ENCODE data around the gene AHR. TPM values are rescaled to one million over a fixed set of nuclear protein-coding genes. Genes with fewer than 3 reads are reported as not detected.
"Not testable (repeated sequence)": the region's sequence is repeated elsewhere in the genome, so short reads cannot be mapped to it uniquely, and the experiment has no call there.

Gene AHR
- total RNA-seq, 1 experiment from 2014 or later, result not detected

- Histone ChIP-seq H3K9me3 (replicated peaks) (no peaks in the 10 kb centered on the region), H3K27ac (no peak overlapping the region), H3K27me3 (no peaks in the 10 kb centered on the region), H3K4me3 (no peak overlapping the region), H3K36me3 (no peaks in the 10 kb centered on the region), H3K4me1 (peaks cover 16% of the 10 kb centered on the region)
- DNase-seq, result no peak
Measured at GRCh38 chr7:17369691-17370426, 71.4 kb downstream of the AHR start.

DNA sequence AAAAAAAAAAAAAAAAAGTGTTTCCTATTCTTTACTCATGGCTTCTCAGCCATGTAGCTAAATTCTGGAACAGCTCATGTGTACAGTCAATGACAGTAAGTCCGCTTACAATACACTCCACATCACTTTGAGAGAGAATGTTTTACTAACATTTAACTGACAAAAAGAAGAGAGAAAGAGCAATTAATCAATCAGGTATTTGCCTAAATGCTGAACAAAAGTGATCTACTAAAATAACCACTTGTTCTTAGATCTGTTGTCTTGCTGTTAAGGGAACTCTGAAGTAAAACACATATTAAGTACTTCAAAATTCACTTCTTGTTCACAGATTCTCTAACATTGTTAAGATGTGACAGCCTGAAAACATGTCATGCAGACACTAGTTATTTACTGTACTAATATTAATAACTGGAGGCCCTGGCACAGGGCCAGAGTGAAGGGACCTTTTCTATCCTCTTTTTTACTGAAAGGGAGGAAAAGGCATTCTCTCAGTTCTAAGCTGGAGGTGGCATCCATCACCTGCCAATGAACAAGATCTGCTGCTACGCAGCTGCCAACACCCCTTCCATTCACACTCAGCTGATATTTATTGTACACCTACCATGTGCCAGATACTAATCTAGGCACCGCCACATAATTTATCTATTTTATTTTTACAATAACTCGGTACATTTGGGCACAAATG lies 72.6 kb downstream of the AHR start:
- no peak overlapping the region for H3K4me3 ChIP-seq
- H3K9me3 ChIP-seq (replicated peaks), result no peaks in the 10 kb centered on the region
- H3K27me3 ChIP-seq, result no peaks in the 10 kb centered on the region
- peak; percentile 13 to 21 for DNase-seq
- no peaks in the 10 kb centered on the region for H3K36me3 ChIP-seq
- H3K4me1 ChIP-seq, result peaks cover 16% of the 10 kb centered on the region
- peak overlapping the region; percentile 53 for H3K27ac ChIP-seq

DNA sequence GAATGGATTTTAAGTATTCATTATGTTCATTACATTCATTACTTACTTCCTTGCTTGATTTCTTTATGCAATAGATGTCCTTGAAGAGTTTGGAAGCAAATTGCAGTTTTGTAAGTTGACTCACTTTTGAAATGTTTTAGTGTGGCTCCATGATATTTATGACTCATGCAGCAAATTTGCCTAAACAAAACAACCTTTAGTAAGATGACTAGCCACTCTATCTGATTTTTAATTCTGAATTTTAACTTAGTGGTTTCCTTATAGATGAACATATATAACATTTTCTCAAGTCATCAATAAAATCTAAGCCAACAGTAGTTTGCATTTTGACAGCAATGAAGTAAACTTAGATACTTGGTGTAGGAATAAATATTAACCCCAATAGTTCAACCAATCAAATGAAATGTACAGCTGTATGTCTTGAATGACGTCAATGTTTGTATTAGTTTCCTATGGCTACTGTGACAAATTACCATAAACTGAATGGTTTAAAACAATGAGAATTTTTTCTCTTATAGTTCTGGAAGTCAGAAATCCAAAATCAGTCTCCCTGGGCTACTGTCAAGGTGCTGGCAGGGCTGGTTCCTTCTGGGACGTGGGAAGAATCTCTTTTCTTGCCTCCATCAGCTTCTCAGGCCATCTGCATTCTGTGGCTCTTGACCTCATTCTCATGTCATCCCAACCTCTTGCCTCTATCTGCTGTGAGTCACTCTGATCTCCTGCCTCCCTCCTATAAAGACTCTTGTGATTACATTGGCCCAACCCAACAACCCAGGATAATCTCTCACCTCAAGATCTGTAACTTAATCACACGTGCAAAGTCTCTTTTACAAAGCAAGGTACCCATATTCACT lies 73.4 kb downstream of the AHR start:
- DNase-seq, result peak; percentile 21 to 33
- Histone ChIP-seq H3K4me1 (peaks cover 16% of the 10 kb centered on the region), H3K9me3 (replicated peaks) (no peaks in the 10 kb centered on the region), H3K27ac (peak overlapping the region; percentile 53), H3K36me3 (no peaks in the 10 kb centered on the region), H3K4me3 (no peak overlapping the region), H3K27me3 (no peaks in the 10 kb centered on the region)

DNA sequence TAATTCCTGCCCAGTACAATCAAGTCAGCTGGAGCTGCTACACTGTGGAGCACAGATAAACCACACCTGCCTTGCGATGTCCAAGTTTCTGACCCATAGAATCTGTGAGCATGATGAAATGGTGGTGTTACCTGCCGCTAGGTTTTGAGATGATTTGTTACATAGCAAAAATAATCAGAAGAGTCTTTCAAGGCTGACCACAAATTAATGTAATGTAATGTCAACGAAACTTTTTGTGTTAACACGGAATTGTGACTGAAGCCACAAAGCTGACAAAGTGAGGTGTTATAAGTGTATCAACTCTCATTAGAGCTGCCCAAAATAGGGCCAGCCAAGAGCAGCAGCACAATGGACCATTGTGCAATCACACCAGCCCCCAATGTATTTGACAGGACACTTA lies 75.7 kb downstream of the AHR start:
- Histone ChIP-seq H3K36me3 (no peaks in the 10 kb centered on the region), H3K4me1 (peaks cover 16% of the 10 kb centered on the region), H3K9me3 (replicated peaks) (no peaks in the 10 kb centered on the region), H3K27ac (no peak overlapping the region), H3K4me3 (no peak overlapping the region), H3K27me3 (no peaks in the 10 kb centered on the region)
- no peak for DNase-seq

- Histone ChIP-seq H3K27me3 (no peaks in the 10 kb centered on the region), H3K9me3 (replicated peaks) (no peaks in the 10 kb centered on the region), H3K4me1 (peaks cover 16% of the 10 kb centered on the region), H3K27ac (no peak overlapping the region), H3K4me3 (no peak overlapping the region), H3K36me3 (no peaks in the 10 kb centered on the region)
- DNase-seq, result no peak
Measured at GRCh38 chr7:17374654-17375053, 76.2 kb downstream of the AHR start.

DNA sequence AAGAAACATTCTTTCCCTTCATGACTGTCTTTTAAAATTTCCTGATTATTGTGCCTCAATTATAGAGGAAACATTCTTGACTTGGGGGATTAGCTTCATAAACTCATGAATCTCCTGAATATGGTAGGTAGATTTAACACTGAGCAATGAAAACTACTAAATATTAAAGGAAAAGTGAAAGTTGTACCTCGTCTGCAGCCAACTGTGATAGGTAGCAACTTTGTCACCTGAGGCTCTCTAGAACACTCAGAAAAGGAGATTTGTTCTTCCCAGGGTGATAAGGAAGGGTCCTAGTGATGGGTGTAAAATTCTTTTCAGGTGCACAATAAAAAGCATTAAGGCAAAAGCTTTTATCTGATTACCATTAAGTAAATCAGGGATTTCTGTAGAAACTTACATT lies 78.1 kb downstream of the AHR start:
- Histone ChIP-seq H3K27me3 (no peaks in the 10 kb centered on the region), H3K9me3 (replicated peaks) (no peaks in the 10 kb centered on the region), H3K4me1 (peaks cover 9% of the 10 kb centered on the region), H3K27ac (no peak overlapping the region), H3K4me3 (no peak overlapping the region), H3K36me3 (no peaks in the 10 kb centered on the region)
- no peak for DNase-seq

DNA sequence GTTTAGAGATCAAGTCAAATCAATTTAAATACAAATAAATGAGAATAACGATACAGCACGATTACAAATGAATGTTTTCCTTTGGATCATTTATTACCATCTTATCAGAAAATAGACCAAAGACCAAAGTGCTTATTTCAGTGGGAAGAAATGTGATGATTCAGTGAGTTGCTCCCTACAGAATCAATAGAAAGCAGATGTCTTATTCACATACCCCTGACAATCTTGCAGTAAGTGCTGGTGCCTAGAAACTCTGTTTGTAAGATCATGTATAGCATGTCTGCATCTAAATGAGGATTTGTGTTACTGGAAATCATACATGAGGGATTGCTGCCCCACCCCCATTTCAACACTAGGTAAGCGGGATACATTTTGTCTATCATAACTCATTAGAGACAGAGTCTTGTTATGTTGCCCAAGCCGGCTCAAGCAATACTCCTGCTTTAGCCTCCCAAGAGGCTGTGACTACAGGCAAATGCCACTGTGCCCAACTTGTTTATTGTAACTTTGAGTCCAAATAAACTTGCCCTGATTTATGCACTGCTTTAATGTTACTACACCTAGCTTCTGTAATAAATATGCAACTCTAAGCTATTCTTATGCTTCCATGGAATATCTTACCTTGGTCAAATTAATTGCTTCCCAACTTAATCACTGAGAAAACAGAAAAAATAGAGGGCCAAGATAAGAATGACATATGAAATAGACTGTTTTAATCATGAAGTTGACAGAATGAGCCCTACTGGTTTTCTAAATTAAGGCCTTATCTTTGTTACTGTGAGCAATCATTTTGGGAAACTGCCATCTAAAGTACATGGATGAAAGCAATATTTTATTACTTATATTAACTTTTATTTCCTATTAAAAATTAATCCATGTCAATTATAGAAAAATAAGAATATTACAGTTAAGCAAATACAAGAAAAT lies 82.5 kb downstream of the AHR start:
- H3K4me1 ChIP-seq, result no peaks in the 10 kb centered on the region
- no peak overlapping the region for H3K27ac ChIP-seq
- H3K36me3 ChIP-seq, result no peaks in the 10 kb centered on the region
- H3K4me3 ChIP-seq, result no peak overlapping the region
- H3K27me3 ChIP-seq, result no peaks in the 10 kb centered on the region
- DNase-seq, result no peak
- H3K9me3 ChIP-seq (replicated peaks), result no peaks in the 10 kb centered on the region

GRCh38 chr7:17382408-17383354 lies 84.2 kb downstream of the AHR start:
- not testable (repeated sequence) for H3K27me3 ChIP-seq; H3K9me3 ChIP-seq (replicated peaks); DNase-seq; H3K4me1 ChIP-seq; H3K27ac ChIP-seq; H3K4me3 ChIP-seq; H3K36me3 ChIP-seq

DNA sequence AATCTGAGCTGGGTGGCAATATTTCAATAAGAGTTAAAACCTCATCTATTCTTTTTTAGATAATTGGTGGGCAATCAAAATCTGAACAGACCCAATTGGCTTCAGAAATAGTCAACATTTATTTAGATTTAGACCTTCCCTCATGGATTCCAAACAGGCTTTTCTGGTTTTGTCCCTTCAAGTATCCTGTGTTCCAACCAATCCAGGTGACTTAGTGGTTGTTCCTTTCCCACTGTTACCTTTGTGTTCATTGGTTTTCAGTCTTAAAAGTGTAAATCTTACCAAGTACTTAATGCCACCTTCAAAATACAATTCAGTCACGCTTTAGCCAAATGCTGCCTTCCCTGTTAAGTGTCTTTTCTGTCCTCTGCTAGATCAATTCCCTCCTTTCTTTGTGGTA lies 85.9 kb downstream of the AHR start:
- Histone ChIP-seq H3K27ac (no peak overlapping the region), H3K9me3 (replicated peaks) (no peaks in the 10 kb centered on the region), H3K4me3 (no peak overlapping the region), H3K36me3 (no peaks in the 10 kb centered on the region), H3K27me3 (no peaks in the 10 kb centered on the region), H3K4me1 (no peaks in the 10 kb centered on the region)
- no peak for DNase-seq

DNA sequence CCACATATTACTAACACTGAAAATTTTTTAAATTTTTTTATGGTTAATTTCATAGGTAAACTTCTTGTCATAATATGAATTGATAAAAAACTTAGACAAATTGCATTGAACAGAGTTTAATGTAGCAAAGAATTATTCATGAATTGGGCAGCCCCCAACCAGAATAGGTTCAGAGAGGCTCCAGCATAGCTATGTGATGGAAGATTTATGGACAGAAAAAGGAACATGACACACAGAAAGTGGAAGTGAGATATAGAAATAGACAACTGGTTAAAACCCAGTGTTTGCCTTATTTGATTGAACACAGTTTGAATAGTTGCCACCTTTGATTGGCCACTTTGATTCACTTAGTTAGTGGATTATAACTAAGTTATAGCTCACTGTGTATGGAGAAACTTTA lies 87.2 kb downstream of the AHR start:
- no peaks in the 10 kb centered on the region for H3K9me3 ChIP-seq (replicated peaks)
- no peak for DNase-seq

DNA sequence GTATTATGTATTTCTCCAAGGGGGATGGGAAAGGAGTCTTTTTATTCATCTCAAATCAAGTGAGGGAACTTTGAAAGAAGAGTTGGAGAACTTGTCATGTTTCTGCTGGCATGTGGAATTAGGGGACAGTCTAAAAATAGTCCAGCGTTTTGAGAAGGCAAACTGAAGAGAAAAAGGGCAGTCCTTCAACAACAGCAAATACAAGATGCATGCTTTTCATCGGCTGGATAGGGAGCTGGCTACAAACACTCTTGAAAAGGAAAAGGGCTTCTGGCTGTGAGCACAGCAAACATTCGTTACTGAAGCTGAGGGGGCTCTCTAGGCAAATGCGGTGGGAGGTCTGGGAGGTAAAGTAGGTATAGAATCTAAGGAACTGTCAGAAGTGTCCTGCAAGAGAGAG lies 91.9 kb downstream of the AHR start:
- H3K27ac ChIP-seq, result no peak overlapping the region
- no peaks in the 10 kb centered on the region for H3K27me3 ChIP-seq
- H3K36me3 ChIP-seq, result no peaks in the 10 kb centered on the region
- no peak for DNase-seq
- H3K9me3 ChIP-seq (replicated peaks), result no peaks in the 10 kb centered on the region
- H3K4me3 ChIP-seq, result no peak overlapping the region
- no peaks in the 10 kb centered on the region for H3K4me1 ChIP-seq

More for the DNA sequence above, 87.2 kb downstream of the AHR start:
- no peaks in the 10 kb centered on the region for H3K27me3 ChIP-seq
- H3K36me3 ChIP-seq, result no peaks in the 10 kb centered on the region
- no peak overlapping the region for H3K27ac ChIP-seq
- H3K4me3 ChIP-seq, result no peak overlapping the region
- no peaks in the 10 kb centered on the region for H3K4me1 ChIP-seq

DNA sequence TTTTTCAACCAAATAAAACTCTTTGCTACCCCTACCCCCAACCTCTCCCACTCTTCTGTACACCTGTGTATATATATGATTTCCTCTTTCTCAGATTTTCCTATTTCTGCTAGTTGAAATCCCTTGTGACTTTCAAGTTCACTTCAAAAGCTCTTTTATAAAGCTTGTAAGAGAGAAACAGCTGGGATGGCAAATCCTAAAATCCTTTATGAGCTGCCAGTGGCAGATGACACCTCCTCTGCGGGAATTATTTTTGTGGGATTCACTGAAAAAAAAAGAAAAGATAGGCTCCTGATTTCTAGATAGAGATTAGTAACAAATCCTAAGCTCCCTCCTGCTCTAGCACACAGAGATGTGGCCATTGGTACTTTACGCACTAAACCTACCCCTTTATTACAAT lies 92.9 kb downstream of the AHR start:
- Histone ChIP-seq H3K4me3 (no peak overlapping the region), H3K27me3 (no peaks in the 10 kb centered on the region)
- peak in 1 of 2 experiments; percentile 17 for DNase-seq

GRCh38 chr7:17392846-17393245 lies 94.4 kb downstream of the AHR start:
- H3K4me1 ChIP-seq, result no peaks in the 10 kb centered on the region
- DNase-seq, result no peak
- H3K4me3 ChIP-seq, result no peak overlapping the region
- no peaks in the 10 kb centered on the region for H3K36me3 ChIP-seq
- H3K27ac ChIP-seq, result no peak overlapping the region
- no peaks in the 10 kb centered on the region for H3K9me3 ChIP-seq (replicated peaks)
- no peaks in the 10 kb centered on the region for H3K27me3 ChIP-seq

More for the DNA sequence above, 92.9 kb downstream of the AHR start:
- H3K4me1 ChIP-seq, result no peaks in the 10 kb centered on the region
- H3K27ac ChIP-seq, result no peak overlapping the region
- no peaks in the 10 kb centered on the region for H3K9me3 ChIP-seq (replicated peaks)
- no peaks in the 10 kb centered on the region for H3K36me3 ChIP-seq

Data from SJCRH30 (cell line).